ENCODE results near the gene CD99L2. TPM values are rescaled to one million over a fixed set of nuclear protein-coding genes. Genes with fewer than 3 reads are reported as not detected.
"Not testable (repeated sequence)": the region's sequence is repeated elsewhere in the genome, so short reads cannot be mapped to it uniquely, and the experiment has no call there.

CD99L2 gene
- total and polyA plus RNA-seq, 3 donors from 2014 or later: 35.4 to 56.6 (median 36.5) TPM

DNA sequence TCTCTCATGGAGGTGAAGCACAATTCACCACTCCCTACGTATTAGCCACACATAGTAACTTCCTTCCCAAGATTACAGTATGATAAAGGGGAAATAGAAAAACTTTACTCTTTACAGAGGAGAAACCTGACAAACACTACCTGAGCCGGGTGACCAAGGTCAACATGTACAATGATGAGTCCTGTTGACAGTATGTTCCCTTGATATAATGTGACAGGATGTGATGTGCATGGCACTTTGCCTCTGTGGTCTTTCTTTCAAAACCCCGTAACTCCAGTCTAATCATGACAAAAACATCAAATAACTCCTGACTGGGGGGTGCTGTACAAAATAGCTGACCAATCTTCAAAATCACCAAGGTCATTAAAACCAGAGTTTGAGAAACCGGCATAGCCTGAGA lies 60.6 kb downstream of the CD99L2 start:
- no peak overlapping the region for H3K27ac ChIP-seq
- H3K9me3 ChIP-seq: no peaks in the 10 kb centered on the region
- WGBS, 2 donors: 80 to 99% methylated on average over 4 of the region's 4 CpGs
- TF ChIP-seq CTCF (IDR thresholded peaks at IDR 0.05) (no peak), POLR2A (IDR thresholded peaks at IDR 0.05) (no peak)
- DNase-seq: no peak
- H3K36me3 ChIP-seq (ENCODE audit: low read depth, missing control alignments): no peaks in the 10 kb centered on the region
- H3K4me1 ChIP-seq: peaks cover 3% of the 10 kb centered on the region
- H3K4me3 ChIP-seq: no peak overlapping the region
- intact Hi-C loops (cut with DNase I; ENCODE audit: low total_unique reads): no loop called here
- no peaks in the 10 kb centered on the region for H3K27me3 ChIP-seq

DNA sequence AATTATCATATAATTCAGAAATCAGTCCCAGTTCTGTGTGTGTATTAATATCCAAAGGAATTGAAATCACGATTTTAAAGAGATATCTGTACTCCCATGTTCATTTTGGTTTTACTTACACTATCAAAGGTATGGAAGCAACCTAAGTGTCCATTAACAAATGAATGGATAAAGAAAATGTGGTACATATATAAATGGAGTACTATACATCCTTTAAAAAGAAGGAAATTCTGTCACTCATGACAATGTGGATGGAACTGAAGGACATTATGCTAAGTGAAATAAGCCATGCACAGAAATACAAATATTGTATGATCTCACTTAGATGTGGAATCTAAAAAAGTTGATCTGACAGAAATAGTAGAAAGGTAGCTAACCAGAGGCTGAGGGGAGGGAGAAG lies 63.8 kb downstream of the CD99L2 start:
- Histone ChIP-seq H3K27me3 (no peaks in the 10 kb centered on the region), H3K9me3 (no peaks in the 10 kb centered on the region), H3K36me3 (ENCODE audit: low read depth, missing control alignments) (no peaks in the 10 kb centered on the region), H3K4me1 (no peaks in the 10 kb centered on the region), H3K4me3 (no peak overlapping the region), H3K27ac (no peak overlapping the region)
- no peak for DNase-seq
- intact Hi-C loops (cut with DNase I; ENCODE audit: low total_unique reads): no loop called here
- TF ChIP-seq POLR2A (IDR thresholded peaks at IDR 0.05): no peak
- TF ChIP-seq CTCF (IDR thresholded peaks at IDR 0.05): no peak
- WGBS, 2 donors: 93 to 95% methylated on average over 1 of the region's 1 CpG

DNA sequence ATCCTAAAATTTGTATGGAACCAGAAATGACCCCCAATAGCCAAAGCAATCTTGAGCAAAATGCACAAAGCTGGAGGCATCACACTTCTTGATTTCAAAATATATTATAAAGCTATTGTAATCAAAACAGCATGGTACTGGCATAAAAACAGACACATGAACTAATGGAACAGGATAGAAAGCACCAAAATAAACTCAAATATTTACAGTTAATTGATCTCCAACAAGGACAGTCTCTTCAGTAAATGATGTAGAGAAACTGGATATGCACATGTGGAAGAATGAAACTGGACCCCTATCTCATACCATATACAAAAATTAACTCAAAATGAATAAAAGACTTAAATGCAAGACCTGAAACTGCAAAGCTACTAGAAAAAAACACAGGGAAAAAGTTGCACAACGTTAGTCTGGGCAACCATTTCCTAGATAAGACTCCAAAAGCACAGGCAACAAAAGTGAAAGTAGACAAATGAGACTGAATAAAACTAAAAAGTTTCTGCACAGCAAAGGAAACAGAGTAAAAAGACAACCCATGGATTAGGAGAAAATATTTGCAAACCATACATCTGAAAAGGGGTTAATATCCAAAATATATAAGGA lies 64.9 kb downstream of the CD99L2 start:
- no peak for TF ChIP-seq CTCF (IDR thresholded peaks at IDR 0.05)
- no peak for TF ChIP-seq POLR2A (IDR thresholded peaks at IDR 0.05)
- H3K9me3 ChIP-seq: no peaks in the 10 kb centered on the region
- no peaks in the 10 kb centered on the region for H3K36me3 ChIP-seq (ENCODE audit: low read depth, missing control alignments)
- intact Hi-C loops (cut with DNase I; ENCODE audit: low total_unique reads): no loop called here
- no peaks in the 10 kb centered on the region for H3K4me1 ChIP-seq
- no peak for DNase-seq
- no peaks in the 10 kb centered on the region for H3K27me3 ChIP-seq
- H3K27ac ChIP-seq: no peak overlapping the region
- H3K4me3 ChIP-seq: no peak overlapping the region
- WGBS, 2 donors: 50 to 67% methylated on average over 1 of the region's 1 CpG

DNA sequence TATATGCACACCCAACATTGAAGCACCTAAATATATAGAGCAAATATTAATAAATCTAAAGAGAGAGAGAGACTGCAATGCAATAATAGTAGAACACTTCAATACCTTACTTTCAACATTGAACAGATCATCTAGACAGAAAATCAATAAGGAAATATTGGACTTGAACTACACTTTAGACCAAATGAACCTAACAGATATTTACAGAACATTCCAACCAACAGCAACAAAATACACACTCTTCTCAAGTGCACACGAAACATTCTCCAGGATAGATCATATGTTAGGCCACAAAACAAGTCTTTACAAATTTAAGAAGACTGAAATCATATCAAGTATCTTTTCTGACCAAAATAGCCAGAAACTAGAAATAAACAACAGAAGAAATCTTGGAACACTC lies 66.6 kb downstream of the CD99L2 start:
- Histone ChIP-seq H3K4me3 (no peak overlapping the region), H3K4me1 (no peaks in the 10 kb centered on the region), H3K27me3 (no peaks in the 10 kb centered on the region), H3K36me3 (ENCODE audit: low read depth, missing control alignments) (no peaks in the 10 kb centered on the region), H3K27ac (no peak overlapping the region), H3K9me3 (no peaks in the 10 kb centered on the region)
- TF ChIP-seq CTCF (IDR thresholded peaks at IDR 0.05) (no peak), POLR2A (IDR thresholded peaks at IDR 0.05) (no peak)
- 76 to 83% methylated on average over 1 of the region's 1 CpG for WGBS, 2 donors
- intact Hi-C loops (cut with DNase I; ENCODE audit: low total_unique reads): no loop called here
- DNase-seq: no peak

DNA sequence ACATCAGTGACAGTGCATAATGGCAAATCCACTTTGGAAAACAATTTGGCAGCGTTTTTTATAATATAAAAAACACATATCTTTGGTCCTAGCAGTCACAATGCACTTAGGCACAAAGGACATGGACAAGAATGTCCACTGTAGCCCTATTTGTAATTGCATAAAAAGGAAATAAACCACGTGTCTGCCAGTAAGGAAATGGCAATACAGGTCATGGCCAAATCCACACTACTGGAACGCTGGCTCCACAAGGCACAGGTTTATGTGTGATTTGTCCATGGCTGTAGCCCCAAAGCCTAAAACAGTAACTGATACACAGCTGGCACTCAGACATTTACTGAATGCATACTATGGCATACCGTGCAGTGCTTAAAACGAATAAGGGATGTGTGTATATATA lies 69.7 kb downstream of the CD99L2 start:
- no peaks in the 10 kb centered on the region for H3K4me1 ChIP-seq
- 82 to 85% methylated on average over 5 of the region's 5 CpGs for WGBS, 2 donors
- DNase-seq: no peak
- intact Hi-C loops (cut with DNase I; ENCODE audit: low total_unique reads): no loop called here
- H3K9me3 ChIP-seq: no peaks in the 10 kb centered on the region
- no peak for TF ChIP-seq POLR2A (IDR thresholded peaks at IDR 0.05)
- TF ChIP-seq CTCF (IDR thresholded peaks at IDR 0.05): no peak
- H3K36me3 ChIP-seq (ENCODE audit: low read depth, missing control alignments): no peaks in the 10 kb centered on the region
- no peak overlapping the region for H3K4me3 ChIP-seq
- H3K27me3 ChIP-seq: no peaks in the 10 kb centered on the region
- H3K27ac ChIP-seq: no peak overlapping the region

- H3K36me3 ChIP-seq (ENCODE audit: low read depth, missing control alignments); H3K4me1 ChIP-seq; H3K9me3 ChIP-seq; H3K27ac ChIP-seq; H3K27me3 ChIP-seq; intact Hi-C loops (cut with DNase I; ENCODE audit: low total_unique reads); H3K4me3 ChIP-seq; DNase-seq: not testable (repeated sequence)
Observed at GRCh38 chrX:150824352-150824751, 74.1 kb downstream of the CD99L2 start.

DNA sequence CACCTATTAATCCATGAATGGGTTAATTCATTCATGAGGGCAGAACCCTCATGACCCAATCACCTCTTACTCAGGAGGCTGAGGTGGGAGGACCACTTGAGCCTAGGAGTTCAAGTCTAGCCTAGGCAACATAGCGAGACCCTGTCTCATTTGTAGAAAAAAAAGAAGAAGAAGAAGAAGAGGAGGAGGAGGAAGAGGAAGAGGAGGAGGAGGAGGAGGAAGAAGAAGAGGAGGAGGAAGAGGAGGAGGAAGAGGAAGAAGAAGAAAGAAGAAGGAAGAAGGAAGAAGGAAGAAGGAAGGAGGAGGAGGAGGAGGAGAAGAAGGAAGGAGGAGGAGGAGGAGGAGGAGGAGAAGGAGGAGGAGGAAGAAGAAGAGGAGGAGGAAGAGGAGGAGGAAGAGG lies 74.6 kb downstream of the CD99L2 start:
- DNase-seq; H3K27ac ChIP-seq; H3K36me3 ChIP-seq (ENCODE audit: low read depth, missing control alignments); H3K4me1 ChIP-seq; H3K4me3 ChIP-seq; intact Hi-C loops (cut with DNase I; ENCODE audit: low total_unique reads); H3K9me3 ChIP-seq; H3K27me3 ChIP-seq: not testable (repeated sequence)
- 100% methylated on average over 1 of the region's 1 CpG for WGBS, 2 donors
